ENCODE results near the gene MAP3K1.
"Not testable (repeated sequence)": the region's sequence is repeated elsewhere in the genome, so short reads cannot be mapped to it uniquely, and the experiment has no call there.

MAP3K1 gene

GRCh38 chr5:56814963-56815657, at the start of gene MAP3K1:
MAP3K1 (plus strand) TSS chr5:56815549; CDS start chr5:56815574, 25 bp downstream.
- DNase-seq (ENCODE audit: low read depth in 2 of 2) = peak; percentile 48 to 69

GRCh38 chr5:56766926-56767325, 48.4 kb upstream of the MAP3K1 start:
- DNase-seq (ENCODE audit: low read depth in 2 of 2) = no peak

GRCh38 chr5:56769875-56770604, 45.3 kb upstream of the MAP3K1 start:
- no peak for DNase-seq (ENCODE audit: low read depth in 2 of 2)

DNA sequence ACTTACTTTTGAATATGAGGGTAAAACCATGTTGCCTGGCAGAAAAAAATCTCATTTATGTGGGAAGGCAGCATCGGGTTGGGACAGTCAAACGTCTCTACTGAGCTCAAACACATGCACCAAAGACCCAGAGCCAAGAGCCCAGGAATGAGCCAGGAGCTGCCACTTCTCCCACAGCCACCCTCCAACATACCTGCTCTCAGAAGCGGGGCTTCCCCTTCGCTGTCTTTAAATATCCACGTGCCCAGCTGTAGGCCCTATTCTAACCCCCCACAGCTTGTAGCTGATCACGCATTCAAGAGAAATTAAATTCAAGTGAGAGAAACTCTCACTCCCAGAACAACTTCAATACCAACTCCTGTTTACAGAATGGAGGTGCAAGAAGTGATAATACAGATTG, 42.6 kb upstream of the MAP3K1 start:
- DNase-seq (ENCODE audit: low read depth in 2 of 2) = no peak

GRCh38 chr5:56774957-56775356, 40.4 kb upstream of the MAP3K1 start:
- no peak for DNase-seq (ENCODE audit: low read depth in 2 of 2)

DNA sequence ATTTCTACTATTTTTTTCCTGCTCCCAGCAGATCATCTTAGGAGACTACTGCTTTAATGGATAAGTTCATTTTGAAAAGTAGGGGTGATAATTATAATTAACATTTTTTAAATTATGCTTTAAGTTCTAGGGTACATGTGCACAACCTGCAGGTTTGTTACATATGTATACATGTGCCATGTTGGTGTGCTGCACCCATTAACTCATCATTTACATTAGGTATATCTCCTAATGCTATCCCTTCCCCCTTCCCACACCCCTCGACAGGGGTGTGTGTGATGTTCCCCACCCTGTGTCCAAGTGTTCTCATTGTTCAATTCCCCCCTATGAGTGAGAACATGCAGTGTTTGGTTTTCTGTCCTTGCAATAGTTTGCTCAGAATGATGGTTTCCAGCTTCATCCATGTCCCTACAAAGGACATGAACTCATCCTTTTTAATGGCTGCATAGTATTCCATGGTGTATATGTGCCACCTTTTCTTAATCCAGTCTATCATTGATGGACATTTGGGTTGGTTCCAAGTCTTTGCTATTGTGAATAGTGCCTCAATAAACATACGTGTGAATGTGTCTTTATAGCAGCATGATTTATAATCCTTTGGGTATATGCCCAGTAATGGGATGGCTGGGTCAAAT, 39.0 kb upstream of the MAP3K1 start:
- DNase-seq (ENCODE audit: low read depth in 2 of 2) = not testable (repeated sequence)

DNA sequence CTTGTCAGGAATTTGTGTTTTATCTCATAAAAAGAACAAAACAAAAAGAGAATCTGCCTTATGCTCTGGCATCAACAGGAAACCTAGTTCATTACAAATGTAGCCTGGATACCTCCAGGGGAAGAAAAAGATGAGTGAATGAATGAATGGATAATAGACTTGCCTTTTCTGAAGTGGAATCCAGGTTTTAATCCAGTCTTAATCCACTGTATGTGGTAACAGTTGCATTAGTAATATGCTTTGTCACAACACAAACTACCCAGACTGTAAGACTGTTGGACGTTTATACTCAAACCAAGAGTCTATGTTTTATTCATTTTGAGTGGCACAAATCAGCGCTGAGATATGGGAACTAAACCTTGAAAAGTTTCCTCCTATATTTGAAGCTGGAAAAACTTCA, 32.1 kb upstream of the MAP3K1 start:
- no peak for DNase-seq (ENCODE audit: low read depth in 2 of 2)

DNA sequence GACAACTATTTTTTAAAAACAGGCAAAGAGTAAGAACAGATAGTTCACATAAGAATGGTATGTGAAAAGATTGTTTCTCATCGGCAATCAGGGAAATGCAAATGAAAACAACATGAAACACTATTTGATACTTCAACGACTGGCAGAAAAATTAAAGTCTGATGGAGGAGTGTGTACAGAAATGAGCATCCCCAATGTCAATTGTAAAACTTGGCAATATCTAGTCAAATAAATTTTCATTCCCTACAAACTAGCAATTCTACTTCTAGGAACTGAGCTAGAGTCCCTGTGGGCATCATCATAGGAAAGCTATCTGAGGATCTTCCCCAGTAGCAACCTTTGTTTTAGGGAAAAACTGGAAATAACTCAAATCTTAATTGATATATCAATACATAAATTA, 29.0 kb upstream of the MAP3K1 start:
- DNase-seq (ENCODE audit: low read depth in 2 of 2) = no peak

DNA sequence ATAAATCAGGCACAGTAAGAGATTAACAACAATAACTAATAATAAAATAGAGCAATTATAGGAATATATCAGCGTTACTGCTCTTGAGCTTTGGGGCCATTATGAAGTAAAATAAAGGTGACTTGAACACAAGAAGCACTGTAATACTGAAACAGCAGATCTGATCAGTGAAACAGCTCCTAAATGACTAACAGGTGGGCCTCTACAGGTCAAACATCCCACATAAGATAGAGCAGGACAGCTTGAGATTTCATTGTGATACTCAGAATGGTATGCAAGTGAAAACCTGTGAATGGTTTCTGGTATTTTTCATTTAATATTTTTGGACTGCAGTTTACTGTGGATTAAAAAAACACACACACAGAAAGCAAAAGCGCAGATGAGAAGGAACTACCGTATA, 24.0 kb upstream of the MAP3K1 start:
- DNase-seq (ENCODE audit: low read depth in 2 of 2) = no peak

DNA sequence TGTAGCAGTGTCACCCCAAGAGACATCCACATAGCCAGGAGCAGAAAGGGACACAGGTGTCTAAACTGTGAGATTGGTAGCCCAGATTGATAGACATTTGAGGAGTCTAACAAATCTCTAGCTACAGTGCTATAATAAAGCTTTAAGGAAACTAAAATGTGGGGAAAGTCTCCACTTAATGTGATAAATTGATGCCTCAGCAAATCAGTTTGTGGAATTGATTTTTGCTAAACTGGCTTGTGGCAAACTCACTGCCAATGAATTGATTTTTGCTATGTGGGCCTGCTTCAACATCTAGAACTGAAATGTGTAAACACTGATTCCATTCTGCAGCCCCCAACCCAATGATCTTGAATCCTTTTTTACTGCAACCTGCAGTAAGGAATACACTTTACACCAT, 16.8 kb upstream of the MAP3K1 start:
- DNase-seq (ENCODE audit: low read depth in 2 of 2) = no peak

- DNase-seq (ENCODE audit: low read depth in 2 of 2) = no peak
Measured at GRCh38 chr5:56800186-56800585, 15.2 kb upstream of the MAP3K1 start.

GRCh38 chr5:56801256-56801655, 14.1 kb upstream of the MAP3K1 start:
- no peak for DNase-seq (ENCODE audit: low read depth in 2 of 2)

DNA sequence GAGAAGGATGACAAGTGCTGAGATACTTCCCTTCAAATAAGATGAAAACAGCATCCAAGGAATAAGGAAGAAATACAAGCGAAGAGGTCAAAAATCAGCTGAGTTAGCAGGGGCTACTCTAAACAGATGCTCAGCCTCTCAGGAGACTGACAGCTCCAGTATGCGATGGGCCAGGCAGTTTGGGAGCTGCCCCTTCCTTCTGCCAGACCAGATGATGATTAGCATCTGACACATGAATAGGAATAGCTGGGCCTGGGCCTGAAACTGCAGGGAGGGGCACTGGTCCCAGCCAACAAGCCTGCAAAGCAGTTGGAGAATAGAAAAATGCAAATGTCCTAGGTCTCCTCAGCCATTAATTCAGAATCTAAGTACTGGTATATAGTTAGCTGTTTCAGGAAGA, 13.1 kb upstream of the MAP3K1 start:
- no peak for DNase-seq (ENCODE audit: low read depth in 2 of 2)

DNA sequence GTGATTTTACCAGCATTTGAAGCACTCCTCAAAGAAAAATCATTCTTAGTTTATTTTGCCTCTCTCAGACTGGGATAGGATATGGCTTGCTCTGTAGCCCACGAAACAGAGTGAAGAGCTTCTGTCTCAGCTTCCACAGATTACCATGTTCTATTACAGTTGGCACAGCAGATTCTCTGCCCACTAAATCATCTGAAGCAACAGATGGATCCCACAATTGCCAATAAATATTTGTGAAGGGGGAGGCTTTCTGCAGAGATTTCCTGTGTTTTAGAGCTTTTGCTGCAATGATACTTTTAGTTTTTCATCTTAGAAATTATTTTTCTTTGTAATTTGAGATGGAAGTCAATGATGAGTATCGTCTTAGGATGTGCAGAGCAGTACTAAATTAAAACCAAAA, 12.3 kb upstream of the MAP3K1 start:
- DNase-seq (ENCODE audit: low read depth in 2 of 2) = no peak

- no peak for DNase-seq (ENCODE audit: low read depth in 2 of 2)
Measured at GRCh38 chr5:56803894-56804293, 11.5 kb upstream of the MAP3K1 start.

DNA sequence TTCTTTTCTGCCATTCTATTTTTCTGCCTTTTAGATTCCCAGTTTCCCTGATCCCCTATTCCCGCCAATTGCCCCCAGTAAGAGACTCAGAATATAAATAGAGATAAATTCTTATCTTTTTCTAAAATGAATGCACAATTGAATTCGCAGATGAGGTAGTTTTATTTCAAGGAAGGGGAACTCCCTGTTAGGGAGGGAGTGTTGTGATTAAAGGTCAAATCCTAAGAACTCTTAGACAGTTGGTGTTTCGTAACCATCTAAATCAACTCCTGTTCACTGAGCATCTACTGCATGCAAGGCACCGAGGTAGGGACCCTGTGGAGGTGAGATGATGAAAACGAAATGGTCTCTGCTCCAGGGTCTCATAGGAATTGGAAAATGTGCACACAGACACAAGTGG, 7.7 kb upstream of the MAP3K1 start:
- no peak for DNase-seq (ENCODE audit: low read depth in 2 of 2)

DNA sequence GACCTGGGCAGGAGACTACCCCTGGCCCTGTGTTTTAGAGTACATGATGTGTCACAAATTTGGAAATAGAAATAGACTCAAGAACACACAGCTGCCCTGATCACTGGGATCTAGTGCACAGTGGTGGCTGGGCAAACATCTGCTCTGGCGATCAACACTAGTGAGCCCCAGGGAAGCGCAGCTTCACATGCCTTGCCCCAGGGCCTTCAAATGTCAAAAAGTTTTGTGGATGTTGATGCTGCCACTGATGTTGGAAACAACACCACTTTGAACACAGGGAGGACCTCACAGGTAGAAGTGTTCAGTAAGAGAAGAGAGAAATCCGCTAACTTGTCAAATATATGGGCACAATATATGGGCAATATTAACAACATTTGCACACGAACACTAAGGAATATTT, 7.1 kb upstream of the MAP3K1 start:
- DNase-seq (ENCODE audit: low read depth in 2 of 2) = no peak

DNA sequence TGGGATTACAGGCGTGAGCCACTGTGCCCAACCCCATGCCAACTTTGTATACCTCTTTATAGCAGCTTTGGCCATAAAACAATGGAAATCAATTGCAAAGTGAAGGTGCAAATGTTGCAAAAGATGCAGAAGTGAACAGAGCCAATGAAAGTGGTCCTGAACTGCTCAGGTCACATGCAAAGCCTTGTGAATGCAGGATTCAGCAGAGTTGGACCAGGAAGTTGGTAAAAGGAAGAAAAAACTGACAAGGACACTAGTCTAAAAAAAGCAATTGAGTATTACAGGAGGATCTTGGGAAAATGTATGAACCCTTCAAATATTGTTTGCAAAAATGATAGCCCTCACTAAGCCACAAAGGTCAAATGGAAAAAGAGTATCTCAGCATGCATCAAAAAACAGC, 4.5 kb upstream of the MAP3K1 start:
- DNase-seq (ENCODE audit: low read depth in 2 of 2) = no peak

GRCh38 chr5:56812110-56812509, 3.2 kb upstream of the MAP3K1 start:
- DNase-seq (ENCODE audit: low read depth in 2 of 2) = no peak

GRCh38 chr5:56813302-56813701, 2.0 kb upstream of the MAP3K1 start:
- DNase-seq (ENCODE audit: low read depth in 2 of 2) = no peak

DNA sequence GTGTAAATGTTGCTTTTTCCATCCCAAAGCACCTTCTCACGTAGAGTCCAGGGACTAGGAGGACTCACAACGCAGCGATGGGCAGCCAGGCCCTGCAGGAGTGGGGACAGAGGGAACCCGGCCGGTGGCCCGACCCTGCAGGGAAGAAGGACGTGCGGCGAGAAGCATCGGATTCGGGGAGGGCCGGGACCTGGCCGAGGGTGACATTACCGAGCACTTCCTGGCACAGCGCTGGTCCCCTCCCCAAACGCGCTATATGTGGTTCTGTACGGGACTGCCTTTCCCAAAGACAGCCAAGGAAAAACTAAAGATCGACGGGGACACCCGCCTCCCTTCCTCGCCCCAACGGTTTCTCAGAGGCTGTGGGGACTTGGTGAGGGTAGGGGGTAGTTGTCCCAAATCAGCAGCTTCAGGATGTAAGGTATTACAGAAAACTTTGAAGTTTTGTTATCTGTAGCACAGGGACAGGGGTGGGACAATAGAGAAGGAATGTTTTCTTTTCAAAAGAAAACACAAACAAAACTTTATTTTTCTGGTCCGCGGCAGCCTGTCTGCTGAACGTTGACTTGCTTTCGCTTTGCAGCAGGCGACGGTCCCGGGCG, 887 bp upstream of the MAP3K1 start:
- peak in 1 of 2 donors; percentile 9 for DNase-seq (ENCODE audit: low read depth in 2 of 2)

- DNase-seq (ENCODE audit: low read depth in 2 of 2) = peak in 1 of 2 donors; percentile 21
Measured at GRCh38 chr5:56815658-56816545, 553 bp downstream of the MAP3K1 start.
